OCI-LY7 (cell line): ENCODE measurements around the gene STX8. TPM values are rescaled to one million over a fixed set of nuclear protein-coding genes. Genes with fewer than 3 reads are reported as not detected.

Source experiments
- BruUV-seq: library from RNA; stranded (reverse); fragments of 400-500 nt; replicated peaks from 2 replicates; lab custom pipeline; 2021; lab: Mats Ljungman, UMichigan
- CTCF ChIA-PET: fragments of 300-600 bp; sonication (Branson Sonifier 250); formaldehyde crosslinking; loops from one replicate; lab custom pipeline; 2022; ENCODE audit warnings: antibody characterized with exemption; ENCODE audit not compliant: unreplicated experiment; lab: Charles Lee
- POLR2A ChIA-PET: fragments of 300-600 bp; sonication (Branson Sonifier 250); formaldehyde crosslinking; loops from one replicate; lab custom pipeline; 2022; ENCODE audit warnings: antibody characterized with exemption; lab: Charles Lee
- DNase-seq: peaks from one replicate; pipeline ENCODE4 v3.0.0-alpha.2; 2015; ENCODE audit warnings: low spot score
- H2AFZ ChIP-seq: fragments of 200-600 bp; sonication (generic), shearing (Covaris generic); 2 replicates; pipeline ENCODE4 v1.6.1; 2014; ENCODE audit warnings: mild to moderate bottlenecking, antibody characterized with exemption, low read length, moderate library complexity
- H3K27ac ChIP-seq: fragments of 200-600 bp; sonication (generic); 2 replicates; pipeline ENCODE4 v1.5.1; 2014; ENCODE audit warnings: mixed run types, low read depth, mild to moderate bottlenecking, moderate library complexity, low read length, inconsistent platforms; ENCODE audit not compliant: poor library complexity, severe bottlenecking
- H3K36me3 ChIP-seq: fragments of 200-600 bp; sonication (generic); 2 replicates; pipeline ENCODE4 v1.6.1; 2014; ENCODE audit warnings: mild to moderate bottlenecking, antibody characterized with exemption, low read length, moderate library complexity, mixed read lengths; ENCODE audit not compliant: insufficient read depth
- H3K4me1 ChIP-seq: fragments of 200-600 bp; sonication (generic); 2 replicates; pipeline ENCODE4 v1.5.1; 2014; ENCODE audit warnings: mild to moderate bottlenecking, low read length; ENCODE audit not compliant: insufficient read depth, poor library complexity, severe bottlenecking
- H3K4me2 ChIP-seq: fragments of 200-600 bp; sonication (generic); 2 replicates; pipeline ENCODE4 v1.6.1; 2014; ENCODE audit warnings: mild to moderate bottlenecking, low read length
- H3K4me3 ChIP-seq: fragments of 200-600 bp; sonication (generic); 2 replicates; pipeline ENCODE4 v1.5.1; 2014; ENCODE audit warnings: mild to moderate bottlenecking, low read depth, low read length; ENCODE audit not compliant: poor library complexity, severe bottlenecking
- H3K79me2 ChIP-seq: fragments of 200-600 bp; sonication (generic); 2 replicates; pipeline ENCODE4 v1.6.1; 2016; ENCODE audit warnings: low read depth, mild to moderate bottlenecking, low read length, moderate library complexity, mixed read lengths; ENCODE audit not compliant: insufficient read depth
- H3K9me2 ChIP-seq: fragments of 200-600 bp; sonication (generic); 2 replicates; pipeline ENCODE4 v1.6.1; 2016; ENCODE audit warnings: mild to moderate bottlenecking, low read length, mixed read lengths; ENCODE audit not compliant: insufficient read depth
- H3K9me3 ChIP-seq: fragments of 200-600 bp; sonication (generic); 2 replicates; pipeline ENCODE4 v1.6.1; 2014; ENCODE audit warnings: mild to moderate bottlenecking, mixed run types, low read length, mixed read lengths
- H4K20me1 ChIP-seq: fragments of 200-600 bp; sonication (generic); 2 replicates; pipeline ENCODE4 v1.6.1; 2014; ENCODE audit warnings: mild to moderate bottlenecking, antibody characterized with exemption, low read length, moderate library complexity, mixed read lengths; ENCODE audit not compliant: insufficient read depth
- CTCF ChIP-seq: fragments of 200-600 bp; sonication (generic); conservative IDR thresholded peaks from 2 replicates; pipeline ENCODE4 v1.5.1; 2014; ENCODE audit warnings: mild to moderate bottlenecking, antibody characterized with exemption, low read length, moderate library complexity, mixed read lengths
- EZH2phosphoT487 ChIP-seq: fragments of 200-600 bp; sonication (generic); IDR thresholded peaks from 2 replicates; pipeline ENCODE4 v1.6.1; 2018; ENCODE audit warnings: low read depth, borderline replicate concordance, mild to moderate bottlenecking, mixed run types, antibody characterized with exemption, low read length, moderate library complexity, mixed read lengths
- intact Hi-C: fragments of 100-400 bp; cut with micrococcal nuclease; formaldehyde crosslinking; loops from one replicate; pipeline ENCODE4 v1.10.0; 2022; ENCODE audit not compliant: unreplicated experiment
- total RNA-seq, 2 experiments: library from RNA; depleted of rRNA in 1 of 2; stranded (reverse); fragments of >200 nt in 1 of 2; shearing (Covaris generic) in 1 of 2; gene quantifications; 2 replicates each; pipeline ENCODE4 v1.2.3, GENCODE V29; 2014 to 2022

STX8 gene
- total RNA-seq, 2 experiments from 2014 or later = 56.7 to 69.0 TPM

- TF ChIP-seq EZH2phosphoT487 (no peak), CTCF (no peak)
- H3K27ac ChIP-seq = no peak overlapping the region
- H3K9me2 ChIP-seq = no peaks in the 10 kb centered on the region
- ChIA-PET POLR2A (no interaction called here), CTCF (no interaction called here)
- peak overlapping the region; percentile 59 for H3K4me3 ChIP-seq
- H3K9me3 ChIP-seq = no peaks in the 10 kb centered on the region
- no TSS peak for BruUV-seq
- no peaks in the 10 kb centered on the region for H3K79me2 ChIP-seq
- peak overlapping the region; percentile 61; the same call in 1 of the 2 replicates for H3K4me2 ChIP-seq
- intact Hi-C loops = no loop called here
- no peaks in the 10 kb centered on the region for H4K20me1 ChIP-seq
- DNase-seq = no peak
- no peaks in the 10 kb centered on the region for H3K4me1 ChIP-seq
- no peaks in the 10 kb centered on the region for H3K36me3 ChIP-seq
- no peak overlapping the region for H2AFZ ChIP-seq
These were observed 334.8 kb downstream of the STX8 start for GRCh38 chr17:9240659-9241370.

DNA sequence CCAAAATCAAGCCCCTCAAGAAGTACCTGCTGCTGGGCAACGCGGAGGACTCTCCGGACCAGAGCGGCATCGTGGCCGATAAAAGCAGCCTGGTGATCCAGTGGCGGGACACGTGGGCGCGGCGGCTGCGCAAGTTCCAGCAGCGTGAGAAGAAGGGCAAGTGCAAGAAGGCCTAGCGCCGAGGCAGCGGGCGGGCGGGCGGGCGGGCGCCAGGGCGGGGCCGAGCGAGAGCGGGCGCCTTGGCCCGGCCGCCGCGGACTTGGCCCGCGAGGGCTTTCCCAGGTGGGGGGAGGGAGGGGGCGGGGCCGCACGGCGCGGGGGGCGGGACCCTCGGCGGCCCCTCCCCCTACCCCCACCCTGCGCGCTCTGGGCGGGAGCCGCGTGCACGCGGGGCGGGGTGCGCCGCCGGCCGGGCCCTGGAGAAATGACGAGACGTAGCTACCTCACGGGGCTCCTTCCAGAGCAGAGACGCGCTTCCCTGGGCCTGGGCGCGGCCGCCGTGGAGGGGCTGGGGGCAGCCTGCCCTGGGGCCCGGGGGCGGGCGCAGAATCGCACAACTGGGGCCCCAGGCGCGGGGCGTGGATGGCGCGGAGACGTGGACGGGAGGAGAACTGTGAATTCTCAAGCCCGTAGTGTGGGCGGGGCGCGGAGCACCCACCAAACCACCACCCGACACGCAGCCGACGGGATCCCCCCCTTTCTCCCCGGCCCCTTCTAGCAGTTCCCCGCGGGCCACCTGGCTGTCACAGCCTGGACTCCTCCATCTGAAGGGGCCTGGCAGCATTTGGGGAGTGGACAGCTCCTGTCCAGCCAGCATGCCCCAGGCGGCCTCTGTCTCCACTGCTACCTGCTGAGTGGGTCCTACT lies 335.6 kb downstream of the STX8 start:
- Histone ChIP-seq H3K9me2 (no peaks in the 10 kb centered on the region), H3K4me2 (peak overlapping the region; percentile 65), H3K79me2 (no peaks in the 10 kb centered on the region), H2AFZ (0 out of 2 replicates have a peak overlapping the region, but pooled peaks have one; percentile 36), H3K4me1 (no peaks in the 10 kb centered on the region), H3K4me3 (peak overlapping the region; percentile 59), H4K20me1 (no peaks in the 10 kb centered on the region), H3K27ac (no peak overlapping the region), H3K9me3 (no peaks in the 10 kb centered on the region), H3K36me3 (no peaks in the 10 kb centered on the region)
- TF ChIP-seq EZH2phosphoT487 (no peak), CTCF (no peak)
- POLR2A ChIA-PET = no interaction called here
- DNase-seq = peak; percentile 43
- BruUV-seq = no TSS peak
- CTCF ChIA-PET = no interaction called here
- intact Hi-C loops = no loop called here
